ENCODE data around the gene GBP3. TPM values are rescaled to one million over a fixed set of nuclear protein-coding genes. Genes with fewer than 3 reads are reported as not detected.
"Not testable (repeated sequence)": the region's sequence is repeated elsewhere in the genome, so short reads cannot be mapped to it uniquely, and the experiment has no call there.

Gene GBP3
- total RNA-seq, 1 donor from 2014 or later = 9.3 TPM

DNA sequence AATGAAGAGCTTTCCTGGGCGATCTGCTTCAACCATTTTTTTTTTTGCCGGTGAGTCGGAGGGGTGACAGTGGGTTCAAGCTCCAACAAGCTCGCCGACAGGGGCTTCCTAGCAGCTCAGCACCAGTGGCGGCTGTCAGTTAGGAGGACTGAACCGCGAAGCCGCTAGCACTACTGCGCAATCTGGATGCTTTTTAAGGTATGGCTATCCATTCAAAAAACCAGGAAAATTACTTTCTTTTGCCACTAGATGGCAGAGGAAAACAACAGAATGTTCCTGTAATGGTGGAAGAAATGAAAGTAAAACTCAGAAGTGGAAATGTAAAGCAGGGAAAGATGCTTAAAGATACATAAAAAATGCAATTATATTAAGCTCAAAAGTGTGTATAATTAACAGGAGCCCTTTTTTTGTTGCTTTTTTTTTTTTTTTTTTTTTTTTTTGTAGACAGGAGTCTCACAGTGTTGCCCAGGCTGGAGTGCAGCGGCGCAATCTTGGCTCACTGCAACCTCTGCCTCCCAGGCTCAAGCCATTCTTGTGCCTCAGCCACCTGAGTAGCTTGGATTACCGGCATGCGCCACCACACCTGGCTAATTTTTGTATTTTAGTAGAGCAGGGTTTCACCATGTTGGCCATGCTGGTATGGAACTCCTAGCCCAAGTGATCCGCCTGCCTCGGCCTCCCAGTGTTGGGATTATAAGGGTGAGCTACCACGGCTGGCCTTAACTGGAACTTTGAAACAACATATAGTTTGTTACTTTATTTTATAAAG lies 38.7 kb downstream of the GBP3 start:
- DNase-seq (ENCODE audit: missing footprints) = no peak
- intact Hi-C loops (cut with DNase I) = no loop called here
- peak; percentile 52 for ATAC-seq

DNA sequence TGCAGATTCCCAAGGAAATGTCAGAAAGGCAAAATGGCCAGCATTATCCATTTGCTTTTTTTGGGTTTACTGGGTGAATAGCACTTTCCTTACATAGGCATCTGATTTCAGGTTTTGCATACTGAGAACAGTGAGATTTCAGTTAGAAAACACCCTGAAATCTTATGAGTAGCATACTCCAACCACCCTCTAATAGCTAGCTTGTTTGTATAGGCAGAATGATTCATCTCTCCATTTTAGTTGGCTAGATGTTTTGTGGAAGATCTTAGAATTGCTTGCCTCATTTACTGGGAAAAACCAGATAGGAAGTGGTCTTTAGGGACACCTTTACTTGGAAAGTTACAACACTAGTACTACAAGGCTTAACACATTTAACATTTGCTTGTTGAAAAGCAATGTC lies 40.6 kb downstream of the GBP3 start:
- ATAC-seq (no peak), DNase-seq (ENCODE audit: missing footprints) (no peak)
- intact Hi-C loops (cut with DNase I) = no loop called here

GRCh38 chr1:88981506-88981905 lies 41.2 kb downstream of the GBP3 start:
- intact Hi-C loops (cut with DNase I); ATAC-seq; DNase-seq (ENCODE audit: missing footprints): not testable (repeated sequence)

- ATAC-seq (no peak), DNase-seq (ENCODE audit: missing footprints) (no peak)
- intact Hi-C loops (cut with DNase I) = no loop called here
These were observed 41.8 kb downstream of the GBP3 start for GRCh38 chr1:88980870-88981269.

- intact Hi-C loops (cut with DNase I) = no loop called here
- ATAC-seq (no peak), DNase-seq (ENCODE audit: missing footprints) (no peak)
These were observed 42.9 kb downstream of the GBP3 start for GRCh38 chr1:88979749-88980116.

GRCh38 chr1:88979054-88979748 lies 43.5 kb downstream of the GBP3 start:
- ATAC-seq (no peak), DNase-seq (ENCODE audit: missing footprints) (no peak)
- intact Hi-C loops (cut with DNase I) = no loop called here

GRCh38 chr1:88976235-88976634 lies 46.4 kb downstream of the GBP3 start:
- intact Hi-C loops (cut with DNase I) = no loop called here
- ATAC-seq (no peak), DNase-seq (ENCODE audit: missing footprints) (no peak)

- ATAC-seq; DNase-seq (ENCODE audit: missing footprints); intact Hi-C loops (cut with DNase I): not testable (repeated sequence)
These were observed 48.0 kb downstream of the GBP3 start for GRCh38 chr1:88974616-88975172.

DNA sequence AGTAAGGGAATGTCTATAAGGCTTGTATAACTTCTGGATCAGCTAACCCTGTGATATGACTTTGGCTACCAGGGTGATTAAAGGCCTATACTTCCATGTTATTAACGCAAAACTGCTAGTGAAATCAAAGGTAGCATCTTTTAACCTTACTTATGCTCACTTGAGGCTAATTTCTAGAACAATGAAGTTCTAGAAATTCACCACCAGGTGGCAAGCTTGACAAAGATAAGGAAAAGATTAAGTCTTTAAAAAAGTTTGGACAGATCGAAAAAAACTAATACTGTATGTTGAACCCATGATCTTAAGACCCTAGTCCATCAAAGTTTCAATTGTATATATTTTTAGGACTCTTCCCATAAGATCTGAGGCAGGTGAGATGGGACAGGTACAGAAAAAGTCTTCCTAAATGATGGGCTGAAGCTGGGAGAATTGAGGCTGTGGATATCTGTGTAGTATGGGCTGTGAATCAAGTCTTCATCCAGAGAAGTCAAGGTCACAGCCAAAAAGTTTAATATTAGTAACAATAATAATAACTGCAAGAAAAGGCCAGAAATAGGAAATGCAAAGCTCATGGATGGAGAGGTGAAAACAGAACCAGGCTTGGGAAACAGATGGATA lies 49.0 kb downstream of the GBP3 start:
- DNase-seq (ENCODE audit: missing footprints) = no peak
- intact Hi-C loops (cut with DNase I) = no loop called here
- no peak for ATAC-seq

DNA sequence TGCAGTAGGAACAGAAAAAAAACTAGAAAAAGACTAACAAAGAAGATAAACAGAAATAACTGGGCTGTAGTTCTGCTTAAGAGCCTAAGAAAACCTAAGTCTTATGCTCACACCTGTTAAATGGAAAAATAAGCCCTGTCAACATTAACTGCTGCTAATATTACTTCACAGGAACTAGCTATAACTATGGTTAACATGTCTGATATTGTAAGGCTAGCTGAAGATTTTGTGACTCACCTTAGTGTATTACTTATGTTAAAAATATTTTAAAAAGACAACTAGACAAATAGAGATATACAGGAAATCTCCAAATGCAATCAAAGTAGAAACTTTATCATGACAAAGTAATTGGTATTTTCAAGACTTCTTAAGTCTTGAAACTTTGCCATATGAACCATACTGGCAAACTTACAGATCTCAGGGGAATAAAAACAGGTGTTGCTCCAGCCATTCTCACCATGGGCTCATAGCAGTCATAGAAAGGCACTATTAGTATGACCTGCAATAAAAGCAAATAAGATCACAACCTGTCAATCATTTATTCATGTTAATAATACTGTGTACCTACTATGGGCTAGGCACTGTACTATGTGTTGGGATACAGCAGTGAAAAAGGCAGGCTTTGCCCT lies 60.9 kb downstream of the GBP3 start:
- DNase-seq (ENCODE audit: missing footprints) (no peak), ATAC-seq (no peak)
- intact Hi-C loops (cut with DNase I) = no loop called here

GRCh38 chr1:88961081-88961480 lies 61.6 kb downstream of the GBP3 start:
- ATAC-seq = no peak
- DNase-seq (ENCODE audit: missing footprints) = no peak
- intact Hi-C loops (cut with DNase I) = no loop called here

Other genes with a start within 250 kb of the GBP3 start
- 12.4 TPM for gene GTF2B, start 131.3 kb downstream of the GBP3 start, total RNA-seq
- 6.8 TPM for gene KYAT3, start 30.2 kb downstream of the GBP3 start, total RNA-seq
- 10.7 TPM for gene RBMXL1, start 30.2 kb downstream of the GBP3 start, total RNA-seq
- 8.3 TPM for gene GBP1, start 42.3 kb upstream of the GBP3 start, total RNA-seq
- gene GBP2, start 103.2 kb upstream of the GBP3 start, total RNA-seq = 13.1 TPM
- gene GBP7, start 153.1 kb upstream of the GBP3 start, total RNA-seq = not detected
- 5.9 TPM for gene GBP4, start 176.1 kb upstream of the GBP3 start, total RNA-seq
- gene GBP5, start 250.0 kb upstream of the GBP3 start, total RNA-seq = 0.68 TPM